ENCODE measurements around the gene SETD7.

The SETD7 gene

DNA sequence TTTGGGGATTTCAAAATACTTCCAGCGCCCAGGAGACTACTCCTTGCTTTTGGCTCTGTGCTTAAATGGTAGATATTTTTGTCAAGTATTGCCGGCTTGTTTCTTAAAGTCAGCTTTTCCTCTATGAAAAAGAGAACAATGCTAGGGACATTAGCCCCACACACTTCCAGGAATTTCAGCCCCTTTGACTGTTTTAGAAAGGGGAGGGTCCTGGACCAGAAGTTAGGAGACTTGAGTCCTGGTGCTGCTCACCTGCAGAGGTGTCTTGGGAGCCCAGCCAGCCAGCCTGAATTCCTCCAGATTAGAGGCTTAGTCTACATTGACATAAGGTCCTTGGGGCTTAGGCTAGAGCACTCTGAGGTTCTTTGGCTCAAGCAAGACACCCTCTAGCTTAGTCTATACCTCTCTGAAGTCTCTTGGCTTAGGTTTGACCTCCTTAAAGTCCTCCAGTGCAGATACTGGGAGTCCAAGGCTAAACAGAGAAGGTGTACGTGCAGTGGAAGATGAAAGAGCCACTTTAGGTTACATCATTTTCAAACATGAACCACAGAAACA is 1.6 kb upstream of the SETD7 start:
- H3K4me1 ChIP-seq (ENCODE audit: insufficient read depth, low read length) = peaks cover 35% of the 10 kb centered on the region; the same call in 1 of the 2 replicates
- no peaks in the 10 kb centered on the region for H3K36me3 ChIP-seq (ENCODE audit: insufficient read depth, low read length)
- H3K27ac ChIP-seq (ENCODE audit: low read depth, low read length) = no peak overlapping the region
- 45% methylated on average over 3 of the region's 3 CpGs for WGBS
- H3K9me3 ChIP-seq (ENCODE audit: insufficient read depth, low read depth, low read length) = no peaks in the 10 kb centered on the region
- H3K4me3 ChIP-seq (ENCODE audit: low read length) = peak overlapping the region; percentile 69
- peaks cover 78% of the 10 kb centered on the region for H3K27me3 ChIP-seq (ENCODE audit: insufficient read depth, low read length)
- no peak overlapping the region for H3K9ac ChIP-seq (ENCODE audit: low read depth, low read length)

DNA sequence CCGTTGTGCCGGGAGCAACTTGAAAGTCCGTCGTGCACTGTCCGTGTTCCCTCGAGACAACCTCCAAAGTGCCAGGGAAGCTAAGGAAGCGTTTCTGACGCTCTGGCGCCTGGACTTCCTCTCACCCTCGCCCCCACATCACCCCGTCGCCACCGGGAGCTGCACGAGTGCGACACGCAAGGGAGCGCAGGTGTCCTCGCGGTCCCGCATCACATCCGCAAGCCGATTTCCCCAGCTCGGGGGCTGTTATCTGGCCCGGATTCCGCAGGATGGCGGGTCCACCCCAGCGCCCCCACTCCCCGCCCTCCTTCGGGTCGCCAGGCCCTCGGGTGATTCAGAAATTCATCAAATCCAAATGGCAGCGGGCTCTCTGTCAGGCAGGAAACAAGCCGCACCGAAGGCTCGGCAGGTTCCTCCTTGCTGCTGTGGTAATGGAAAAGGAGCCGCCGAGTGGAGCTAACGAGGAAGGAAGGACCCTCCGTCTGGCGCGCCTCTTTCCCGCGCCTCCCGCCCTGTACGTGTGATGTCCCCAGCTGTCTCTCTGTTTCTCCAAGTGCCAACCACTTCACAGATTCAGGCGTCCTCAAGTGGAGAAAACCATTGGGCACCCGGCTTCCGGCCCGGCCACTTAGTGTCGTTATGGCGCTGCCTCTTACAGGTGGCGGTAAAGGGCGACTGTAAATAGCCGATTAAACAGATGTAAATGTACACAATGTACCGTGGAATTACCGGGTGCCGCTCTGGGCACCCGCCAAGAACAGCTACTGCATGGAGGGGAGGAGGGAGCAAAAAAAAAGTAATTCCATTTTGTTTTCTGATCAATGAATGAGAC is 921 bp upstream of the SETD7 start:
- Histone ChIP-seq H3K27ac (ENCODE audit: low read depth, low read length) (no peak overlapping the region), H3K9me3 (ENCODE audit: insufficient read depth, low read depth, low read length) (no peaks in the 10 kb centered on the region), H3K9ac (ENCODE audit: low read depth, low read length) (peak overlapping the region; percentile 3; the same call in 1 of the 2 replicates), H3K4me3 (ENCODE audit: low read length) (peak overlapping the region; percentile 69), H3K36me3 (ENCODE audit: insufficient read depth, low read length) (no peaks in the 10 kb centered on the region), H3K27me3 (ENCODE audit: insufficient read depth, low read length) (peaks cover 78% of the 10 kb centered on the region), H3K4me1 (ENCODE audit: insufficient read depth, low read length) (peaks cover 36% of the 10 kb centered on the region; the same call in 1 of the 2 replicates)
- WGBS = under 1% methylated on average over 58 of the region's 58 CpGs

DNA sequence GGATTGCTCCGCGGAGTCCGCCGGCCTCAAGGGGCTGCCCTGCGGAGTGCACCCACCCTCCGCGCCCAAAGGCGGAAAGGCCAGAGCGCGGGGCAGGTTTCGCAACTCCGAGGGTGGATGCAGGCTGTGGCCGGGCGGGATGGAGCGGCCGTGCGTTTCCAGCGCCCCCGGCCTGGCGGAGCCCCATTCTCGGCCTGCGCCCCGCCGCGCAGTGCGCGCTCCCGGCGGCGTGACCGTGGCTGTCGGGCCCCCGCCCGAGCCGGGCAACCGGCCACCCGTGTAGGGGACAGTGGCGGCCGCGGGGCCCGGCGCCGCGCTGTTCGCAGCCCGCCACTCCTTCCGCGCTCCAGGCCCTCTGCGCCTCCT is 331 bp downstream of the SETD7 start:
- H3K36me3 ChIP-seq (ENCODE audit: insufficient read depth, low read length) = no peaks in the 10 kb centered on the region
- H3K4me1 ChIP-seq (ENCODE audit: insufficient read depth, low read length) = peaks cover 43% of the 10 kb centered on the region
- H3K9ac ChIP-seq (ENCODE audit: low read depth, low read length) = peak overlapping the region; percentile 76
- H3K27ac ChIP-seq (ENCODE audit: low read depth, low read length) = no peak overlapping the region
- no peaks in the 10 kb centered on the region for H3K9me3 ChIP-seq (ENCODE audit: insufficient read depth, low read depth, low read length)
- peaks cover 78% of the 10 kb centered on the region for H3K27me3 ChIP-seq (ENCODE audit: insufficient read depth, low read length)
- WGBS = under 1% methylated on average over 49 of the region's 49 CpGs
- H3K4me3 ChIP-seq (ENCODE audit: low read length) = peak overlapping the region; percentile 69

DNA sequence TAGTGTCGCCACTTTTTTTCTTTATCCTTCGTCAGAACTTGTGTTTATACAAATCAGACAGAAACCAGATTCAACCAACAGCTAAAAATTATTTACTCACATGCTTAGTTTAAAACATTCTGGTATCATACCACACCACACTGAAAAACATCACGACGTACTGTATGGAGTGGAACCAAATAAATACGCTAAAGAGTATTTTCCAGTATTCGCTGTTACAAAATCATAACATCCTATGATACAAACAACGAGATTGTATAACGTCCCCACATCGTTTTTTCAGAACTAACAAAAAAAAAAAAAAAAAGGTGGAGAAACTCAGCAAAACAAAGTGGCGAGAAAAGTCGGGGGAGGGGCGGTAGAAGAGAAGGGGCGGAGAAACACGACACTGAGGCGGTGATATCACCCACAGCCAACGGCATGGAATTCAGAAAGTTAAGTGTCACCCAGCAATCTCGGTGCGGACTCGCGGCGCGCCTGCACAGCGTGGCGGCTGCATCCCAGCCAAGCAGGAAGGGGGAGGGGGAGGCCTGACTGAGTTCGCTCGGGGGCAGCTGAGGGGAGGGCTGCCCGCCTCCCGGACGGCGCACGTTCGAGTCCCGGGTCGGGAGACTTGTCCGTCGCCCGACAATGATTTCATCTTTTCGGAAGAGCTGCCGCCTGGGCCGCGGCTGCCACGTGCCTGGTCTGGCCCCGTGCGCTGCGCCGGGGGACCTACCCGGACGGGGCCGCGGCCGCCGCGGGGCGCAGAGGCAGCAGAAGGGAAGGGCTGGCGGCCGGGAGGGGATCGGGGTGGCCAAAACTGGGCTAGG is 920 bp downstream of the SETD7 start:
- peak overlapping the region; percentile 69 for H3K4me3 ChIP-seq (ENCODE audit: low read length)
- peaks cover 76% of the 10 kb centered on the region for H3K27me3 ChIP-seq (ENCODE audit: insufficient read depth, low read length)
- peak overlapping the region; percentile 76 for H3K9ac ChIP-seq (ENCODE audit: low read depth, low read length)
- WGBS = 4% methylated on average over 55 of the region's 57 CpGs
- H3K4me1 ChIP-seq (ENCODE audit: insufficient read depth, low read length) = peaks cover 42% of the 10 kb centered on the region
- no peaks in the 10 kb centered on the region for H3K36me3 ChIP-seq (ENCODE audit: insufficient read depth, low read length)
- no peak overlapping the region for H3K27ac ChIP-seq (ENCODE audit: low read depth, low read length)
- H3K9me3 ChIP-seq (ENCODE audit: insufficient read depth, low read depth, low read length) = no peaks in the 10 kb centered on the region

DNA sequence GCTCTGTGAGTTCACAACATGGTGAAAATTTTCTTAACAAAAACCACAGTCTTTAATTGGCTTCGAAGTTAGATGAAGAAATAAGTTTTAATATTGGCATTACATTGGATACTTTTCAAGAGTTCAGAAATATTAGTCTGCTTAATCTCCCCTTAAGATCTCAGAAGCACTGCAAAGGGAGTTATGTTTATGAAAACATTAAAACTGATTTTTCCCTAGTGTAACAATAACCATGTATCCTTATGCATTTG is 1.5 kb downstream of the SETD7 start:
- Histone ChIP-seq H3K36me3 (ENCODE audit: insufficient read depth, low read length) (no peaks in the 10 kb centered on the region), H3K9ac (ENCODE audit: low read depth, low read length) (no peak overlapping the region), H3K9me3 (ENCODE audit: insufficient read depth, low read depth, low read length) (no peaks in the 10 kb centered on the region), H3K4me3 (ENCODE audit: low read length) (peak overlapping the region; percentile 69), H3K4me1 (ENCODE audit: insufficient read depth, low read length) (peaks cover 37% of the 10 kb centered on the region), H3K27me3 (ENCODE audit: insufficient read depth, low read length) (peaks cover 70% of the 10 kb centered on the region), H3K27ac (ENCODE audit: low read depth, low read length) (no peak overlapping the region)
- no CpG with 5 or more reads among the region's 1 CpG for WGBS

DNA sequence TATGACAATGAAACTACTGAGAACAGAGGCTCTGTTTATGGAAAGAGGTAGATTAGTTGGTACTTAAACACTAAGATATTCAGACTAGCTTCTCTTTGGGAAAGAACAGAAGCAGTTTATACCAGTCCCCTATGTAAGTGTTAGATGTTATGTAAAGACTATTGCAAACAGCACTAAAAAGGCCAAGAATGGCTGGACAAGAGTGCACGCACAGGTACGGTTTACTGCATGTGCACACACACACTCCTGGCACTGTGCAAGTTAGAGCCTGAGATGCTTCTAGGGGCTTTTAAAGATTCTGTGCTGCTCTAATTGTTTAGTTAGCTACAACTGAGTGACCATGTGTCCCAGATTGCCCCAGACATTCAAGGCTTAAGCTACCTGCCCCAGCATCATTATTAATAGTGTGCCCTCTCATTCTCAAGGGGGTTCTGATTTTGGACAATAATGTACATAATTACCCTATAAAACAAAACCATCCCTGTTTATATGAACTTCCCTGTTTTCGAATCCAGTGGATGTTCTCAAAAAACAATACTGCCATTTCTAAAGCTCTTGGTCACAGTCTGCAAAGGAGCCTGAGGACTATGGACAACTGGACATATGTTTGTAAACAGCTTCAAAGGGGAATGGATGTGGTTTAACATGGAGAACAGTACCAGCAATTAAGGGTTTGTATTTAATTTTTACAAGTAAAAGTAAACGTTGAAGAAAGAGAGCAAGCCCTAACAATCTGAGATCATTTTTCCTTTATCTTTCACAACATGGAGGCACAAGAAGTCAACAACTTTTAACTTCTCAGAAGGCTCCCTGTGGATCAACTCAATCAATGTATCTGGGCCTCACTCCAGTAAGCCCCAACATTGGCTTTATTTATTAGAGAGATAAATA is 2.0 kb downstream of the SETD7 start:
- no peak overlapping the region for H3K27ac ChIP-seq (ENCODE audit: low read depth, low read length)
- H3K4me3 ChIP-seq (ENCODE audit: low read length) = peak overlapping the region; percentile 69; the same call in 1 of the 2 replicates
- H3K36me3 ChIP-seq (ENCODE audit: insufficient read depth, low read length) = no peaks in the 10 kb centered on the region
- H3K9ac ChIP-seq (ENCODE audit: low read depth, low read length) = no peak overlapping the region
- H3K4me1 ChIP-seq (ENCODE audit: insufficient read depth, low read length) = peaks cover 37% of the 10 kb centered on the region
- H3K9me3 ChIP-seq (ENCODE audit: insufficient read depth, low read depth, low read length) = no peaks in the 10 kb centered on the region
- H3K27me3 ChIP-seq (ENCODE audit: insufficient read depth, low read length) = peaks cover 65% of the 10 kb centered on the region
- 71% methylated on average over 4 of the region's 4 CpGs for WGBS

DNA sequence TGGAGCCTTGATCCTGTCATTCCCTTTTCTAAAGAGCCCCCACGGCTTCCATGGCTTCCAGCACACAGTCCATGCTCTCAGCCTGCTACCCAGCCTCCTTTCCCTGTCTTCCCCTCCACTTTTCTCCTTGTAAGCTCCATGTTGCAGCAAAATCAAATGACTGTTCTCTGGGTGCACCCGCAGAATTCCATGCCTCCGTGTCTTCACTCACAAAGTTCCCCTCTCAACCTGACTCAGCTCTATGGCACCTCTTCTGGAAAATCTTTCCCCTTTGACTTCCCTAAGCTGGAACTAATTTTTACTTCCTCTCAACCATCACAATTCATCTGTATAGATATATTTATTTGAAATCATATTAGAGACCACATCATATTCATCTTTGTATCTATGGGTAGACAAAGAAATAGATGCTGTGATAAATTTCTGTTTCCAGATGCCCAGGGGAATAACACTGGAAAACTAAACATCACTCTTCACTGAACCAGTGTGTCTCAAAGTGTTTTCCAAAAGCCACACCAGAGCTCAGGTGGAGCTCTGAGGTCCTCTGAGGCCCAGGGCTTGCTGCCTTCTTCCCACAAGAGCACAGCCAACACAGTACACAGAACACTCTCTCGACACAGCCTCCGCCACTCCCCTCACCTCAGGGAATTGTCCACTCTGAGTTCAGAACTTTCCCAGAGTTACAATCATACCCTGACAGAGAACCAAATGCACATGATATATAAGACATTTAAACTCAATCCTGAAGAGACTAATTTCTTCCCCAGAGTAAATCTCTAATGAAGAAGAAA is 3.3 kb downstream of the SETD7 start:
- peaks cover 35% of the 10 kb centered on the region for H3K4me1 ChIP-seq (ENCODE audit: insufficient read depth, low read length)
- 64% methylated on average over 5 of the region's 5 CpGs for WGBS
- no peaks in the 10 kb centered on the region for H3K36me3 ChIP-seq (ENCODE audit: insufficient read depth, low read length)
- H3K4me3 ChIP-seq (ENCODE audit: low read length) = no peak overlapping the region
- H3K9ac ChIP-seq (ENCODE audit: low read depth, low read length) = no peak overlapping the region
- peaks cover 52% of the 10 kb centered on the region for H3K27me3 ChIP-seq (ENCODE audit: insufficient read depth, low read length)
- H3K9me3 ChIP-seq (ENCODE audit: insufficient read depth, low read depth, low read length) = no peaks in the 10 kb centered on the region
- H3K27ac ChIP-seq (ENCODE audit: low read depth, low read length) = no peak overlapping the region

DNA sequence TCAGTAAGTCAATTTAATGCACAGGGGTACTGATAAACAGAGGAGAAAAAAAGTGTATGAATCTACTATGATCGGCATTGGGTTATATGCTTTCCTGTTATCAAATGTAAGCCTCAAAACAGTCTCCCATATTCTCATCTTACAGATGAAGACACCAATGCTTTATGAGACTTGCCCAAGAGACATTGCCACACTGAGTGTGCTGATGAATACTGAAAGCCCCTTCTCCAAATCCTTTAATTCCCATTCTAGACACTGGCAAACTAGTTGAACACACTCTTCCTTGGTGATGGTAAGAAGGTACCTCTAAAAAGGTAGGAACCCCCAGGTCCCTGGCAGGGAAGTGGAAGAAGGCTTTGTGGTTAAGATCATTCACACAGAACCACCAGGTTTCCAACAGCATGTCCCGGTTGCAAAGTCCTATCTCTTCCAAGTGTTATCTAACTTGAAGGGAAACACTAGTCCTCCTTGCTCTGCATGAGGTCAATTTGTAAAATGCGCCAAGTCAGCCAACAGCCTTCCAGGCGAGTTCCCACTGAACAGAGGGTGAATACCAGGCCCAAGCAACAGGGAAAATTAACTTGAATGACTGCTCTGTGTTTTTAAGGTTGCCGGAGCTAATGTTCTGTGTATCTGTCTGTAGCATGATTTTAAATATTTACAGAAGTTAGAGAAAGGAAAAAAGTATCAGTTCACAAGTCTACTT is 5.1 kb downstream of the SETD7 start:
- WGBS = 36% methylated on average over 5 of the region's 5 CpGs
- H3K27ac ChIP-seq (ENCODE audit: low read depth, low read length) = no peak overlapping the region
- H3K4me1 ChIP-seq (ENCODE audit: insufficient read depth, low read length) = peaks cover 28% of the 10 kb centered on the region

DNA sequence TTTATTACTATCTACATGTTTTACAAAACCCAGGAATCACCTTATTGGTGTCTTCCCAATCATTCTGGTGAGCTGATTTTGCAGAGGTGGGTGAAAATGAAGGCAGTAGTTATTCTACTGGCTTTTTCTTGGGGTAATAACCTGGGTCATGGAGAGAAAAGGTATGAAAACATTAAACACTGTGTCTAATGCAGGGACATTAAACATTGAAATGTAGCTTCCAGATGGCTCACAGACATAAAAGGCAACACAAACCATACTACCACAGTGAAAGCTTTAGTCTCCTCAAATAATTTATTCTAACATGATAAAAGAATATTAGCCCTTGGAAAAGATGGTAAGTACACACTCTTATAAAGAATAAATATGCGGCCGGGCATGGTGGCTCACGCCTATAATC is 8.0 kb downstream of the SETD7 start:
- H3K36me3 ChIP-seq (ENCODE audit: insufficient read depth, low read length) = no peaks in the 10 kb centered on the region
- peaks cover 21% of the 10 kb centered on the region for H3K4me1 ChIP-seq (ENCODE audit: insufficient read depth, low read length)
- no peaks in the 10 kb centered on the region for H3K9me3 ChIP-seq (ENCODE audit: insufficient read depth, low read depth, low read length)
- H3K9ac ChIP-seq (ENCODE audit: low read depth, low read length) = no peak overlapping the region
- no peak overlapping the region for H3K4me3 ChIP-seq (ENCODE audit: low read length)
- WGBS = 96% methylated on average over 3 of the region's 3 CpGs
- no peak overlapping the region for H3K27ac ChIP-seq (ENCODE audit: low read depth, low read length)
- peaks cover 7% of the 10 kb centered on the region for H3K27me3 ChIP-seq (ENCODE audit: insufficient read depth, low read length)

More for the DNA sequence above, 5.1 kb downstream of the SETD7 start:
- no peak overlapping the region for H3K9ac ChIP-seq (ENCODE audit: low read depth, low read length)
- peaks cover 33% of the 10 kb centered on the region for H3K27me3 ChIP-seq (ENCODE audit: insufficient read depth, low read length)
- no peaks in the 10 kb centered on the region for H3K9me3 ChIP-seq (ENCODE audit: insufficient read depth, low read depth, low read length)
- H3K4me3 ChIP-seq (ENCODE audit: low read length) = no peak overlapping the region
- H3K36me3 ChIP-seq (ENCODE audit: insufficient read depth, low read length) = no peaks in the 10 kb centered on the region

DNA sequence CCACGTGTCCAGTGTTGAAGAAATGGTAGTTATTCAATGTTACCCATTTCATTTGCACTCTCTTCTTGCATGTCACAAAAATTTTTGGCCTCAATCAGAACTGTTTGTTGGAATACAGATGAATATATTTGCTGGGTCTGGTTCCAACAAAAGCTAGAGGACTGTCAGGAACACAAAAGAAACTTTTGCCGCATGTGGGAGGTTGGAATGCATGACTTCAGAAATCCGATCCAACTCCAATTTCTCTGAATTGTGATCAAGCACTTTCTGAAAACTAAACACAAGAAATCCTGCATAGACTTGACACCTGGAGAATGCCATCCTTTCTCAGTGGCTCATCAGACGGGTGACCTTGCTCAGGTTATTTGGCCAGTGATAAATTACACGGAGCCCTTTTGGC is 15.4 kb downstream of the SETD7 start:
- no peaks in the 10 kb centered on the region for H3K27me3 ChIP-seq (ENCODE audit: insufficient read depth, low read length)
- no peak overlapping the region for H3K27ac ChIP-seq (ENCODE audit: low read depth, low read length)
- no peaks in the 10 kb centered on the region for H3K9me3 ChIP-seq (ENCODE audit: insufficient read depth, low read depth, low read length)
- H3K36me3 ChIP-seq (ENCODE audit: insufficient read depth, low read length) = no peaks in the 10 kb centered on the region
- H3K4me1 ChIP-seq (ENCODE audit: insufficient read depth, low read length) = peaks cover 14% of the 10 kb centered on the region; the same call in 1 of the 2 replicates
- H3K4me3 ChIP-seq (ENCODE audit: low read length) = no peak overlapping the region
- H3K9ac ChIP-seq (ENCODE audit: low read depth, low read length) = no peak overlapping the region
- 87% methylated on average over 4 of the region's 5 CpGs for WGBS

Data from HUES64 (cell line).